ENCODE measurements around the gene NUMB. TPM values are rescaled to one million over a fixed set of nuclear protein-coding genes. Genes with fewer than 3 reads are reported as not detected.
A peak's percentile ranks its signal among the peaks of the same experiment; 100 is the strongest.

NUMB gene
- total and polyA plus RNA-seq, 2 of the 13 experiments (the other 11 are each of a cell fraction or from before 2014, with no cell fraction given): 20.3 to 71.1 TPM

DNA sequence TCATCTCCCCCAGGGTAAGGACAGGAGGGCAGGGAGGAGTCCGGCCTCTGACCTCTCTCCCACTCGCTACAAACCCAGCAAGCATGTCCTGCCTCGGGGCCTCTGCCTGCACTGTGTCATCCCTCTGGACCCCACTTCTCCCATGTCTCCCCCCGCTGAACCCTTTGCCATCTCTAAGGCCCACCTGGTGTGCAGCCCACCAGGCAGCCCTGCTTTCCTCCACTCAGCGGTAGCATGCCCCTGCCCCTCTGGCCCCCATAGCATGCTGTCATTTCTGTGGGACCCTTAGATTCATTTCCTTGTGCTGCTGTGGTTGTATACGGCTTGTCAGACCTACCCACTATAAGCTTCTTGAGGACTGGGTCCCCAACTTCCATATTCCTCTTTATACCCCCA, 203.3 kb downstream of the NUMB start:
- H4K20me1 ChIP-seq (ENCODE audit: insufficient read depth, low read length): no peaks in the 10 kb centered on the region
- H2AFZ ChIP-seq (ENCODE audit: low read length): no peak overlapping the region
- WGBS (ENCODE audit: low lambda C conversion rate): 33% methylated on average over 3 of the region's 6 CpGs
- no peak overlapping the region for H3K4me2 ChIP-seq (ENCODE audit: low read depth, low read length)
- H3K36me3 ChIP-seq (replicated peaks in 1 of 2; ENCODE audit: control insufficient read depth in 1 of 2, insufficient read depth in 2 of 2, low read length in 2 of 2): no peaks in the 10 kb centered on the region
- intact Hi-C loops (cut with micrococcal nuclease; ENCODE audit: unreplicated experiment): no loop called here
- no peak for ATAC-seq
- in situ Hi-C loops (cut with HindIII; ENCODE audit: extremely low pct_ligation_motif_present, low pct_unique_long_range_greater_than_20kb): no loop called here
- no peak for FAIRE-seq
- BruUV-seq (replicated peaks): no TSS peak
- H3K4me3 ChIP-seq (replicated peaks in 1 of 3; ENCODE audit: insufficient read depth in 1 of 3, low read depth in 2 of 3, low read length in 3 of 3): no peak overlapping the region
- H3K27me3 ChIP-seq (ENCODE audit: control insufficient read depth in 1 of 2, insufficient read depth in 2 of 2, low read length in 2 of 2): peaks cover 15 to 63% of the 10 kb centered on the region in 2 experiments; a peak in 4 of 5 replicates
- H3K27ac ChIP-seq (ENCODE audit: extremely low read length, insufficient read depth, low read length): no peak overlapping the region
- H3K9ac ChIP-seq (ENCODE audit: insufficient read depth, low read depth, low read length): no peak overlapping the region
- DNase-seq (ENCODE audit: low spot score): no peak
- ChIA-PET POLR2A (no interaction called here), CTCF (ENCODE audit: low intra/inter-chr PET ratio, low total read pairs) (no interaction called here)
- H3K9me3 ChIP-seq (ENCODE audit: low read length): no peaks in the 10 kb centered on the region
- H3K4me1 ChIP-seq (ENCODE audit: insufficient read depth, low read length): peaks cover 21% of the 10 kb centered on the region; the same call in 1 of the 2 replicates
- no peak for TF ChIP-seq GABPB1 (CRISPR knock-in tag; IDR thresholded peaks at IDR 0.05)
- no peak for TF ChIP-seq TBL1XR1 (IDR thresholded peaks at IDR 0.05; ENCODE audit: borderline replicate concordance, low read length, partially characterized antibody)
- no peak for TF ChIP-seq CCAR2 (optimal IDR thresholded peaks at IDR 0.05; ENCODE audit: low read depth, low read length)
- no peaks in the 10 kb centered on the region for H3K79me2 ChIP-seq (ENCODE audit: insufficient read depth, low read length)

DNA sequence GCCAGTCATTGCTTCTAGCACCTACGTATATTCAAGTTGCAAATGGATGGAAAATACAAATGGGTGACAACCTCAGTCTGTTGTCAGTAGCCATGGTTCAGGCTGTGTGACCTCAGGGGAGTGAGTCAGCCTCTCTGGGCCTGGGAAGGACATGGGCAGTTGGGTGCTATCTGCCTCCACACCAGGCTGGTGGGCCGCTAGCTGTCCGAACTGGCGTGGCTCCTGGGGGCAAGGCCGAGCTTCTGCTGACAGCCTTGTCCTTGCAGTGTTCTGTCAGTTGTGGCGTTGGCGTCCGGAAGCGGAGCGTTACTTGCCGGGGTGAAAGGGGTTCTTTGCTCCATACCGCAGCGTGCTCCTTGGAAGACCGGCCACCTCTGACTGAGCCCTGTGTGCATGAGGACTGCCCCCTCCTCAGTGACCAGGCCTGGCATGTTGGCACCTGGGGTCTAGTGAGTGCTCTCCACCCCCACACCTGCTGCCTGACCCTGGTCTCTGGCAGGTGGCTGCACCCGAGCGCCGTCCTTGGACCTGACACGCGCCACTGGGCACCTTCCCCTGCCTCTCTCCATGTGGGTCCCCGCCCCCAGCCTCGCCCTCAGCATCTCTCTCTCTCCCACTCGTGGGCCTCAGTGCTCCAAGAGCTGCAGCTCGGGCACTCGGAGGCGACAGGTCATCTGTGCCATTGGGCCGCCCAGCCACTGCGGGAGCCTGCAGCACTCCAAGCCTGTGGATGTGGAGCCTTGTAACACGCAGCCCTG, 203.9 kb downstream of the NUMB start:
- TF ChIP-seq, protein P1, sequence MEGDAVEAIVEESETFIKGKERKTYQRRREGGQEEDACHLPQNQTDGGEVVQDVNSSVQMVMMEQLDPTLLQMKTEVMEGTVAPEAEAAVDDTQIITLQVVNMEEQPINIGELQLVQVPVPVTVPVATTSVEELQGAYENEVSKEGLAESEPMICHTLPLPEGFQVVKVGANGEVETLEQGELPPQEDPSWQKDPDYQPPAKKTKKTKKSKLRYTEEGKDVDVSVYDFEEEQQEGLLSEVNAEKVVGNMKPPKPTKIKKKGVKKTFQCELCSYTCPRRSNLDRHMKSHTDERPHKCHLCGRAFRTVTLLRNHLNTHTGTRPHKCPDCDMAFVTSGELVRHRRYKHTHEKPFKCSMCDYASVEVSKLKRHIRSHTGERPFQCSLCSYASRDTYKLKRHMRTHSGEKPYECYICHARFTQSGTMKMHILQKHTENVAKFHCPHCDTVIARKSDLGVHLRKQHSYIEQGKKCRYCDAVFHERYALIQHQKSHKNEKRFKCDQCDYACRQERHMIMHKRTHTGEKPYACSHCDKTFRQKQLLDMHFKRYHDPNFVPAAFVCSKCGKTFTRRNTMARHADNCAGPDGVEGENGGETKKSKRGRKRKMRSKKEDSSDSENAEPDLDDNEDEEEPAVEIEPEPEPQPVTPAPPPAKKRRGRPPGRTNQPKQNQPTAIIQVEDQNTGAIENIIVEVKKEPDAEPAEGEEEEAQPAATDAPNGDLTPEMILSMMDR (CRISPR knock-in tag; IDR thresholded peaks at IDR 0.05): no peak
- TF ChIP-seq ZBTB8A (CRISPR knock-in tag; IDR thresholded peaks at IDR 0.05; ENCODE audit: borderline replicate concordance, low read depth) (no peak), ZNF768 (CRISPR knock-in tag; IDR thresholded peaks at IDR 0.05) (peak; percentile 99), ZMYM3 (CRISPR knock-in tag; IDR thresholded peaks at IDR 0.05) (peak; percentile 65; the same call in 1 of the 2 replicates), ZNF839 (CRISPR knock-in tag; IDR thresholded peaks at IDR 0.05; ENCODE audit: borderline replicate concordance) (no peak)
- Histone ChIP-seq H3K4me3 (replicated peaks in 1 of 3; ENCODE audit: insufficient read depth in 1 of 3, low read depth in 2 of 3, low read length in 3 of 3) (no peak overlapping the region), H3K9me3 (ENCODE audit: low read length) (no peaks in the 10 kb centered on the region), H3K27me3 (ENCODE audit: control insufficient read depth in 1 of 2, insufficient read depth in 2 of 2, low read length in 2 of 2) (peaks cover 18 to 61% of the 10 kb centered on the region in 2 experiments; a peak in 4 of 5 replicates), H3K4me1 (ENCODE audit: insufficient read depth, low read length) (peaks cover 15% of the 10 kb centered on the region; the same call in 1 of the 2 replicates), H3K4me2 (ENCODE audit: low read depth, low read length) (peak overlapping the region; percentile 12; the same call in 1 of the 2 replicates), H3K79me2 (ENCODE audit: insufficient read depth, low read length) (no peaks in the 10 kb centered on the region), H3K9ac (ENCODE audit: insufficient read depth, low read depth, low read length) (no peak overlapping the region), H4K20me1 (ENCODE audit: insufficient read depth, low read length) (no peaks in the 10 kb centered on the region), H3K27ac (ENCODE audit: extremely low read length, insufficient read depth, low read length) (no peak overlapping the region), H2AFZ (ENCODE audit: low read length) (no peak overlapping the region), H3K36me3 (replicated peaks in 1 of 2; ENCODE audit: control insufficient read depth in 1 of 2, insufficient read depth in 2 of 2, low read length in 2 of 2) (no peaks in the 10 kb centered on the region)
- intact Hi-C loops (cut with micrococcal nuclease; ENCODE audit: unreplicated experiment): no loop called here
- ATAC-seq: no peak
- DNase-seq (ENCODE audit: low spot score): no peak
- ChIA-PET CTCF (ENCODE audit: low intra/inter-chr PET ratio, low total read pairs) (no interaction called here), POLR2A (interaction anchor here (0.5 kb wide), 1 partner anchor 481 kb away, joined by 3 read pairs; no protein-coding TSS in a partner anchor)
- in situ Hi-C loops (cut with HindIII; ENCODE audit: extremely low pct_ligation_motif_present, low pct_unique_long_range_greater_than_20kb): no loop called here
- FAIRE-seq: no peak
- 38% methylated on average over 9 of the region's 28 CpGs for WGBS (ENCODE audit: low lambda C conversion rate)
- no TSS peak for BruUV-seq (replicated peaks)
